GM18508 (cell line): ENCODE data around the gene RASSF7.
"Not testable (repeated sequence)": the region's sequence is repeated elsewhere in the genome, so short reads cannot be mapped to it uniquely, and the experiment has no call there.

Source experiments
- ATAC-seq: cut with Tn5 transposase; IDR thresholded peaks from one replicate; pipeline ENCODE4 v1.9.1; 2021; ENCODE audit warnings: moderate number of reproducible peaks; ENCODE audit not compliant: insufficient read depth, unreplicated experiment

Gene RASSF7

GRCh38 chr11:563066-563811, 2.5 kb downstream of the RASSF7 start:
- ATAC-seq, result no peak

GRCh38 chr11:563812-564578, 3.2 kb downstream of the RASSF7 start:
- ATAC-seq, result no peak

DNA sequence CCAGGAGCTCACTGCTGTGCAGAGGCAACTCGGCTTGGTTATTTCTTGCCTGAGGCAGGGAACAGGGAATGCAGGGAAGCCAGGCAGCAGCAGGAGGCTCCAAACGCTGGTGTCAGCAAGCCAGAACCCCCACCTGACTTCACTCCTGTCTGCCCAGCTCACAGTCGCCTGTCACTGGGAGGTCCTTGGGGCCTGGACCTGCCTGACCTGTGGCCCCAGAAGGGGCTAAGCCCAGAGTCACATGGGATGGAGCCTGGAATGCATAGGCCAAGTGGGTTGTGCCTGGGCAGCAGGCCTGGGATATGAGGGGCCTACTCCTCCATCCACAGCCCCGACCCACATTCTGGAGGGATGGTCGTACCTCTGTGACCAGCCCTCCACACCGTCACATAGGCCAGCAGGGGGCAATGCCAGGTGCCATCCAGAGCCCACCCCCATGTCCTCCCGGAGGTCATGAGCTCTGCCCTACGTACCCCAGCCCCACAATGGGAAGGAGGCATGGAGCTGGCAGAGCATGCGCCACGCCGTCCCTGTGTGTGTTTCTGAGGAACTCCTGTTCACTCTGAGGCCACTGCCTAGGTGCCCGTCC, 5.2 kb downstream of the RASSF7 start:
- ATAC-seq, result no peak

DNA sequence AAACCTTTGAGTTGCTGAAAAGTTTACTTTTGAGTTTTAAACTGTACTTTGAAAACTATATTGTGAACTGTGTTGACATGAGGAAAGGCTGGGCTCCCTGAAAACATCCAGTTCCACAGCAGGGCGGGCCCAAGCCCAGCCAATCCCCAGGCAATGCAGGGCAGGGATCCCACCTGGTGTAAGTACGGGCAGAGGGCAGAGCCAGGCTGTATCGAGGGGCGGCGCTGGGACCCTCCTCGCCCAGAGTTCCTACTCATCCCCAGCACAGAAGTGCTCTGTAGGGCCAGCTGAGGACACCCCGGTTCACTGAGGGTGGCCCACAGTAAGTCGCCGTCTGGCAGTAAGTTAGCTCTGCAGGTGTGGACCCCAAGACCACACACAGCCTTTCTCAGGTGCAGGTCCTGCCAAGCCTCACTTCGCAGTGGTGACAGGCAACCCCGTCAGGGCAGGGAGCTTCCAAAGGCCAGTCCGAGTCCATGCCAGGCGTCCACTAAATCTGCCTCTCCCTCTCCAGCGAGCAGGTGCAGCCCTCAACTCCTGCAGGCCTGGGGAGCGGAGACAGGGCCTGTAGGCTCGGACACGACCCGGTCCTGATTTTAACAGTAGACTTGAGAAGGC, 6.3 kb downstream of the RASSF7 start:
- ATAC-seq, result no peak

DNA sequence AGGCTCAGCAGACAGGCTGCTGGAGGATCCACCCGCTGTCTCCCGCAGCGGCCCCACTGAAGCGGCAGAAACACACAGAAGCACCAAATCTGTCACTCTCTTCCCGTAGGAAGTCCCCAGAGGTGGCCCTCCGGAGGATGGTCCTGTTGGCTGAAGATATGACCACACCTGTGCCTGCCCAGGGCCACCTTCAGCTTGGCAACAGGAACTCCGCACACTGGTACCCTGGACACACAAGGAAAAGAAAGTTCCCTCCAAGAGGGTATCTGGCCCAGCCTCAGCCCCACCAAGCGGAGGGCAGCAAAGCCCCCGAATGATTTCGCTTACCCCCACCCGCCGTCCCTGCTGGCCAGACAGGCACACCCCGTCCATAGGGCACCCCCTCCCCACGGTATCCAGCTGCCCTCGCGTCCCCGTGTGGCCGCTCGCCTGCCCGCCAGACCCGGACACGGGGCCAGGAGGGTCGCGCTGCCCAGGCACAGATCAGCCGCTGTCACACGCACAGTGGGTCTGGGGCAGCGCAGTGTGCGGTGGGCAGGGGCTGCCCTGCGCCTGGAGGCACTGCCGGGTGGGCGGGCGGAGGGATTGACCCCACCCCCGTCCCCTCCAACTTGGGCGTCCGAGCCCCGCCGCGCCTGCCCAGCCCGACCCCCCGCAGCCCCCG, 7.0 kb downstream of the RASSF7 start:
- no peak for ATAC-seq

DNA sequence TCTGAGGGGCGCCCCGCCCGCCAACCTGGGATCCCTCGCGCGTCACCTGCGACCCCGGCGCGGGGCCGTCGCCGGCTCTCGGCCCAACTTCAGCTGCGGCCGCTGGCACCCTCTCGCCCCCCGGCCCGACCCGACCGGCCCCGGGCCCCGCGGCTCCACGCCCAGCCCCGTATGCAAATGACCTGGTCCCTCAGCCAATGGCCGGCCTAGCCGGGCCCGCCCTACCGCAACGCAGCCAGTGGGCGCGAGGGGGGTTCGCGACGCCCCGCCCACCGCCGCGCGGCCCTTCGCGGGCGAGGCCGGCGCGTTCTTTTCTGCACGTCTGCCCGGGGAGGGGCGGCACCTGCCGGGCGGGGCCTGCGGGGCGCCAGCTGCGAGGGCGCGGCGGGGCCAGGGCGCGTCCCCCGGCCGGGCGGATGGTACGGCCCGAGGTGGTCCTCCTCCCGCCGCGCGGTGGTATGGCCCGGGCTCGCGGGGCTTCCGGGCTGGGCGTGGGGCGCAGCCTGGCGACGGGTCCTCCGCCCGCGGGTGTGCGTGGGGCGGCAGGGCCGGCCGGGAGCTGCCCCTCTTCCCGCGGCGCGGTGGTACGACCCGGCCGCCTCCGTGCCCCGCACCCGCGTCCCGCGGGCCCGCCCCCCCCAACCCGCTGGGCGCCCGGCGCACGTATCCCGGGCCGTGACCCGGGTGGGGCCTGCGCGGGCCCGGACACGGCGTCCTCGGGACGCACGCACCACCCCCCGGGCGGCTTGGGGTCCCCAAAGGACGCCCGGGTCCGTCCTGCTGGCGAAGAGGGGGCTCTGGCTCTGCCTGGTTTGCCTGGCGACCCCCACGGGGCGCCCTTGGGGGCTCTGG, 7.8 kb downstream of the RASSF7 start:
- ATAC-seq, result peak; percentile 48

DNA sequence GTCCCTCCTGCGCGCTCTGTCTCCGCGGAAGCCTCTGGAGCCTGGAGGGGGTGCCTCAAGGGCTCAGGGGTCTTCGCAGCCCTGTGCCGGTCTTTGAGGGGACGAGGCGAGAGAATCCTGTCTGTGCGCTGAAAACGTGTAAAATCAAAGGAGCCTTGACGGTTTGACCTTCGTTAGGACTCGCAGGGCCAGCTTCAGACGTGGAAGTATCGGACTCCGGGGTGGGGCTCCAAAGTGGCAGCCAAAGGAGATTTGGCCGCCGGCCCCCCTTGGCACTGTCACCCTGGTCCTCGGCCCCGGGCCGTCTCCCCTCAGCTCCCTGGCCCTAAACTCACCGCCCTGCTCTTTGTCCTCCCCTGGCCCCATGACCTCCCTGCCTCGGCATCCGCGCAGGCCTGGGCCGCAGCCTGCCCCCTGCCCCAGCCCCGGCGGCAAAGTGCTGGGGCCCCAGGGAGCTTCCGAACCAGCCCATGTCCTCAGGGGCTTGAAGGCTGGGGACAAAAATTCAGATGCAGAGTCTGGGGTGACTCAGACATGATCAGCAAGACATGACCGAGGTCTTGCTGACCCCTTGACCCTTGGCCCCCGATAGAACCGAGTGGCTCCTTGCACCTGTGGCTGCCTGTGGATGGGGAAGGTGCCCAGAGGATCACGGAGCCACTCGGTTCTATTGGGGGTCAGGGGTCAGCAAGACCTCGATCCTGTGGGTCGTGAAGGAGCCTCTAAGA, 8.6 kb downstream of the RASSF7 start:
- ATAC-seq, result no peak

GRCh38 chr11:571802-572185, 11.0 kb downstream of the RASSF7 start:
- ATAC-seq, result no peak

- no peak for ATAC-seq
Observed at GRCh38 chr11:573146-573759, 12.5 kb downstream of the RASSF7 start.

- ATAC-seq, result not testable (repeated sequence)
Observed at GRCh38 chr11:574031-574570, 13.3 kb downstream of the RASSF7 start.

- no peak for ATAC-seq
Observed at GRCh38 chr11:574632-575312, 14.0 kb downstream of the RASSF7 start.

- ATAC-seq, result no peak
Observed at GRCh38 chr11:575313-575995, 14.7 kb downstream of the RASSF7 start.

DNA sequence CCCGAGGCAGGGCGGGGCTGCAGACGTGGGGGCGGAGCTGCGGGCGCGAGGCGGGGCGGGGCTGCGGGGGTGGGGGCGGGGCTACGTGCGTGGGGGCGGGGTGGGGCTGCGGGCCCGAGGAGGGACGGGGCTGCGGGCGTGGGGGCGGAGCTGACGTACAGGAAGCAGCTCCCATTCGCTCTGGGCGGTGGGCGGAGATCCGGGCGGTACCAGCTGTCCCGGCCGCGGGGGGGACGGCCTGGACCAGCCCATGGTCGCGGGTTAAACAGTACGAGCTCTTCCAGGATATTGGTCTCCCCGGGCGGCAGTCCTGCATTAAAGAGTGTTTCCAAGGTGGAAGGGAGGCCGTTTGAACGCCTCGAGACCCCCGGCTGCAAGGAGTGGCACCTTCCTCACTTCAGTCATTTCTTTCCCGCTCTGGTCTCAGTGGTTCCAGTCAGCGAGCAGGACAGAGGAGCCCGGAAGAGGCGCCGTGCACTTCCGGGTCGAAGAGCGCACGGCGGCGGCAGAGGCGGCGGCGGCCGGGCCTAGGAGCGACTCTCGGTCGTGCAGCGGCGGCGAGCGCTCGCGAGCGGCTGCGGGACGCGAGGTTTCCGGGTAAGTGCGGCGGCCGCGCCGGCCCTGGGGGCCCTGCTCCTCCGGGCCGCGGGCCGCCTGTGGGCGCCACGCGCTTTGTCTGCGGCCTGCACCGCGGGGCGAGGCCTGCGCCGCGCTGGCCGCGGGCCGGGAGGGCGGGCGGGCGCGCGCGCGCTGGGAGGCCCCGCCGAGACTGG, 15.4 kb downstream of the RASSF7 start, which contains the start of gene PHRF1:
PHRF1 (plus strand) TSS at position 475 of the 773 bp plus-strand sequence. CDS start 5,043 bp downstream, outside the sequence.
- ATAC-seq, result peak; percentile 81

- ATAC-seq, result no peak
Observed at GRCh38 chr11:576811-577610, 16.2 kb downstream of the RASSF7 start.

GRCh38 chr11:577611-577894, 16.8 kb downstream of the RASSF7 start:
- no peak for ATAC-seq
